Liver (tissue), 9 donors: ENCODE measurements around the gene TP73. TPM values are rescaled to one million over a fixed set of nuclear protein-coding genes. Genes with fewer than 3 reads are reported as not detected.

Experiments
- DNase-seq: peaks from one replicate; pipeline ENCODE4 v3.0.0-alpha.2; 2017; ENCODE audit warnings: low spot score
- H3K27ac ChIP-seq, 2 donors: one replicate each; pipeline ENCODE4 v1.7.0; 2013; ENCODE audit warnings: inconsistent platforms in 2 of 2, low read length in 2 of 2, control low read depth in 1 of 2, low read depth in 1 of 2, mild to moderate bottlenecking in 1 of 2
- H3K27me3 ChIP-seq, 4 donors: one replicate each; pipeline versions ENCODE4 v1.6.1 to v1.7.0; 2013; ENCODE audit warnings: low read length in 3 of 4, inconsistent platforms in 1 of 4, mild to moderate bottlenecking in 1 of 4, moderate library complexity in 1 of 4; ENCODE audit not compliant: control insufficient read depth in 4 of 4, insufficient read depth in 4 of 4
- H3K36me3 ChIP-seq, 4 donors: one replicate each; pipeline versions ENCODE4 v1.6.1 to v1.7.0; 2013; ENCODE audit warnings: low read length in 3 of 4, mild to moderate bottlenecking in 3 of 4, low read depth in 1 of 4, moderate library complexity in 1 of 4; ENCODE audit not compliant: control insufficient read depth in 4 of 4, insufficient read depth in 3 of 4
- H3K4me1 ChIP-seq, 4 donors: one replicate each; pipeline versions ENCODE4 v1.6.1 to v1.7.0; 2013; ENCODE audit warnings: low read length in 3 of 4, mild to moderate bottlenecking in 3 of 4, moderate library complexity in 1 of 4; ENCODE audit not compliant: control insufficient read depth in 4 of 4, insufficient read depth in 4 of 4
- H3K4me3 ChIP-seq, 3 donors: one replicate each; pipeline versions ENCODE4 v1.6.1 to v1.7.0; 2013; ENCODE audit warnings: low read length in 3 of 3, control low read depth in 1 of 3, low read depth in 1 of 3, mild to moderate bottlenecking in 1 of 3
- H3K9ac ChIP-seq, 2 donors: one replicate each; pipeline ENCODE4 v1.7.0; 2013; ENCODE audit warnings: low read length in 2 of 2, mild to moderate bottlenecking in 2 of 2, moderate library complexity in 2 of 2, control low read depth in 1 of 2, low read depth in 1 of 2
- H3K9me3 ChIP-seq, 4 donors: one replicate each; pipeline versions ENCODE4 v1.6.1 to v1.7.0; 2013; ENCODE audit warnings: low read length in 3 of 4; ENCODE audit not compliant: control insufficient read depth in 4 of 4
- EGR1 ChIP-seq, 2 donors: IDR thresholded peaks; 2 replicates each; pipeline ENCODE4 v1.6.1; 2016 to 2018; ENCODE audit warnings: antibody characterized with exemption in 2 of 2, low read depth in 2 of 2
- FOXA1 ChIP-seq: IDR thresholded peaks from 2 replicates; pipeline ENCODE4 v1.6.1; 2016; ENCODE audit warnings: antibody characterized with exemption
- FOXA2 ChIP-seq: IDR thresholded peaks from 2 replicates; pipeline ENCODE4 v1.6.1; 2016; ENCODE audit warnings: antibody characterized with exemption
- GABPA ChIP-seq, 2 donors: IDR thresholded peaks in 1 of 2; conservative IDR thresholded peaks in 1 of 2; 2 replicates each; pipeline ENCODE4 v1.6.1; 2016; ENCODE audit warnings: antibody characterized with exemption in 2 of 2, mild to moderate bottlenecking in 1 of 2, moderate library complexity in 1 of 2
- HNF4A ChIP-seq, 2 donors: conservative IDR thresholded peaks; 2 replicates each; pipeline ENCODE4 v1.6.1; 2016; ENCODE audit warnings: antibody characterized with exemption in 2 of 2, mild to moderate bottlenecking in 2 of 2
- HNF4G ChIP-seq: IDR thresholded peaks from 2 replicates; pipeline ENCODE4 v1.6.1; 2016; ENCODE audit warnings: antibody characterized with exemption
- JUND ChIP-seq, 2 donors: IDR thresholded peaks; 2 replicates each; pipeline ENCODE4 v1.6.1; 2016; ENCODE audit warnings: antibody characterized with exemption in 2 of 2
- NR2F2 ChIP-seq: IDR thresholded peaks from 2 replicates; pipeline ENCODE4 v1.6.1; 2016; ENCODE audit warnings: antibody characterized with exemption
- RAD21 ChIP-seq, 2 donors: IDR thresholded peaks; 2 replicates each; pipeline ENCODE4 v1.6.1; 2016; ENCODE audit warnings: antibody characterized with exemption in 2 of 2, mild to moderate bottlenecking in 2 of 2
- RXRA ChIP-seq, 2 donors: IDR thresholded peaks; 2 replicates each; pipeline ENCODE4 v1.6.1; 2017 to 2018; ENCODE audit warnings: antibody characterized with exemption in 2 of 2, mild to moderate bottlenecking in 1 of 2
- SP1 ChIP-seq: IDR thresholded peaks from 2 replicates; pipeline ENCODE4 v1.6.1; 2018; ENCODE audit warnings: antibody characterized with exemption, mild to moderate bottlenecking
- TAF1 ChIP-seq: conservative IDR thresholded peaks from 2 replicates; pipeline ENCODE4 v1.6.1; 2016; ENCODE audit warnings: antibody characterized with exemption, mild to moderate bottlenecking
- YY1 ChIP-seq: IDR thresholded peaks from 2 replicates; pipeline ENCODE4 v1.6.1; 2016; ENCODE audit warnings: antibody characterized with exemption, mild to moderate bottlenecking
- WGBS: extraction: QIAGEN DNeasy Blood & Tissue Kit; methylation state at CpG from one replicate; pipeline ENCODE4 v1.1.7; 2013; 5-methylcytosine and 5-hydroxymethylcytosine counted together
- polyA plus RNA-seq, 2 donors: library from polyadenylated mRNA; stranded (reverse) in 1 of 2; unstranded in 1 of 2; fragments of 200-250 nt in 1 of 2; fragments of >200 nt in 1 of 2; fragmentation: Nextera tagmentation in 1 of 2; extraction: Ambion mirVana in 1 of 2; gene quantifications; one replicate each; pipeline versions ENCODE4 v1.2.1 to v1.2.3, GENCODE V29; 2013 to 2015
- total RNA-seq, 2 donors: library from RNA; depleted of rRNA; stranded (reverse); fragments of >200 nt; gene quantifications; one replicate each; pipeline ENCODE4 v1.2.3, GENCODE V29; 2014
- TF ChIP-seq, protein P1 (sequence below): IDR thresholded peaks from 2 replicates; pipeline ENCODE4 v1.6.1; 2016; ENCODE audit warnings: antibody characterized with exemption
- TF ChIP-seq, protein P2 (sequence below): fragments of 150-350 bp; IDR thresholded peaks from 2 replicates; pipeline ENCODE4 v1.5.1; 2017; ENCODE audit warnings: improper control_type of control experiment, low read depth, low read length; ENCODE audit not compliant: missing input control
- TF ChIP-seq, protein P3 (sequence below): IDR thresholded peaks from 2 replicates; pipeline ENCODE4 v1.6.1; 2016; ENCODE audit warnings: antibody characterized with exemption, mild to moderate bottlenecking
- TF ChIP-seq, protein P4 (sequence below): IDR thresholded peaks from 2 replicates; pipeline ENCODE4 v1.6.1; 2016; ENCODE audit warnings: antibody characterized with exemption
- donor health status: healthy.
- donor health status: healthy.
- donor health status: healthy.
- donor health status: healthy.
- donor health status: healthy.

TP73 gene
- total and polyA plus RNA-seq, 4 donors, result 0.08 to 0.29 (median 0.18) TPM

DNA sequence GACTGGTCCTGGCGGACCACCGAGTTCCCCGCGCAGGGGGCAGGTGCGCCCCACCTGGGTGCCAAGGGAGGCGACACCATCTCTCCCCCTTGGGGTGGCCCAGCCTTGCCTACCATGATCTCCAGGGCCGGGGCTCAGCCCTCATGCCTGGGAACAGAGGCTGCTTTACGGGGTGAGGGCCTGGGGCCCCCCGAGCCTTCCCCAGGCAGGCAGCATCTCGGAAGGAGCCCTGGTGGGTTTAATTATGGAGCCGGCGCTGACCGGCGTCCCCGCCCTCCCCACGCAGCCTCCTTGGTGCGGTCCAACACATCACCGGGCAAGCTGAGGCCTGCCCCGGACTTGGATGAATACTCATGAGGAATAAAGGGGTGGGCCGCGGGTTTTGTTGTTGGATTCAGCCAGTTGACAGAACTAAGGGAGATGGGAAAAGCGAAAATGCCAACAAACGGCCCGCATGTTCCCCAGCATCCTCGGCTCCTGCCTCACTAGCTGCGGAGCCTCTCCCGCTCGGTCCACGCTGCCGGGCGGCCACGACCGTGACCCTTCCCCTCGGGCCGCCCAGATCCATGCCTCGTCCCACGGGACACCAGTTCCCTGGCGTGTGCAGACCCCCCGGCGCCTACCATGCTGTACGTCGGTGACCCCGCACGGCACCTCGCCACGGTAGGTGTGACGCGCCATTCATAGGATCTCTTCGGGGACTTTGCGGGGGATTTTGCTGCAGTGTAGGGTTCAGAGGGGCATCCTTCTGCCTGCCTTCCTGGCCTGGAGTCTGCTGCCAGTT lies 38.2 kb downstream of the TP73 start:
- Histone ChIP-seq H3K27ac (no peak overlapping the region), H3K4me1 (peaks cover 0 to 2% (median under 1%) of the 10 kb centered on the region in 4 donors), H3K4me3 (no peak overlapping the region), H3K9me3 (no peaks in the 10 kb centered on the region), H3K36me3 (no peaks in the 10 kb centered on the region), H3K9ac (no peak overlapping the region), H3K27me3 (no peaks in the 10 kb centered on the region)
- DNase-seq, result no peak
- 94% methylated on average over 50 of the region's 50 CpGs for WGBS
- no peak for TF ChIP-seq GABPA (IDR thresholded peaks at IDR 0.05 in 1 of 2, conservative IDR thresholded peaks at IDR 0.05 in 1 of 2)
- TF ChIP-seq RXRA (IDR thresholded peaks at IDR 0.05), result no peak
- TF ChIP-seq FOXA2, result no peak
- no peak for TF ChIP-seq YY1
- TF ChIP-seq HNF4G, result no peak
- TF ChIP-seq, protein P1, sequence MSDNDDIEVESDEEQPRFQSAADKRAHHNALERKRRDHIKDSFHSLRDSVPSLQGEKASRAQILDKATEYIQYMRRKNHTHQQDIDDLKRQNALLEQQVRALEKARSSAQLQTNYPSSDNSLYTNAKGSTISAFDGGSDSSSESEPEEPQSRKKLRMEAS, result no peak
- no peak for TF ChIP-seq RAD21 (IDR thresholded peaks at IDR 0.05)
- TF ChIP-seq, protein P2, sequence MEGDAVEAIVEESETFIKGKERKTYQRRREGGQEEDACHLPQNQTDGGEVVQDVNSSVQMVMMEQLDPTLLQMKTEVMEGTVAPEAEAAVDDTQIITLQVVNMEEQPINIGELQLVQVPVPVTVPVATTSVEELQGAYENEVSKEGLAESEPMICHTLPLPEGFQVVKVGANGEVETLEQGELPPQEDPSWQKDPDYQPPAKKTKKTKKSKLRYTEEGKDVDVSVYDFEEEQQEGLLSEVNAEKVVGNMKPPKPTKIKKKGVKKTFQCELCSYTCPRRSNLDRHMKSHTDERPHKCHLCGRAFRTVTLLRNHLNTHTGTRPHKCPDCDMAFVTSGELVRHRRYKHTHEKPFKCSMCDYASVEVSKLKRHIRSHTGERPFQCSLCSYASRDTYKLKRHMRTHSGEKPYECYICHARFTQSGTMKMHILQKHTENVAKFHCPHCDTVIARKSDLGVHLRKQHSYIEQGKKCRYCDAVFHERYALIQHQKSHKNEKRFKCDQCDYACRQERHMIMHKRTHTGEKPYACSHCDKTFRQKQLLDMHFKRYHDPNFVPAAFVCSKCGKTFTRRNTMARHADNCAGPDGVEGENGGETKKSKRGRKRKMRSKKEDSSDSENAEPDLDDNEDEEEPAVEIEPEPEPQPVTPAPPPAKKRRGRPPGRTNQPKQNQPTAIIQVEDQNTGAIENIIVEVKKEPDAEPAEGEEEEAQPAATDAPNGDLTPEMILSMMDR, result no peak
- TF ChIP-seq NR2F2, result no peak
- TF ChIP-seq, protein P3, sequence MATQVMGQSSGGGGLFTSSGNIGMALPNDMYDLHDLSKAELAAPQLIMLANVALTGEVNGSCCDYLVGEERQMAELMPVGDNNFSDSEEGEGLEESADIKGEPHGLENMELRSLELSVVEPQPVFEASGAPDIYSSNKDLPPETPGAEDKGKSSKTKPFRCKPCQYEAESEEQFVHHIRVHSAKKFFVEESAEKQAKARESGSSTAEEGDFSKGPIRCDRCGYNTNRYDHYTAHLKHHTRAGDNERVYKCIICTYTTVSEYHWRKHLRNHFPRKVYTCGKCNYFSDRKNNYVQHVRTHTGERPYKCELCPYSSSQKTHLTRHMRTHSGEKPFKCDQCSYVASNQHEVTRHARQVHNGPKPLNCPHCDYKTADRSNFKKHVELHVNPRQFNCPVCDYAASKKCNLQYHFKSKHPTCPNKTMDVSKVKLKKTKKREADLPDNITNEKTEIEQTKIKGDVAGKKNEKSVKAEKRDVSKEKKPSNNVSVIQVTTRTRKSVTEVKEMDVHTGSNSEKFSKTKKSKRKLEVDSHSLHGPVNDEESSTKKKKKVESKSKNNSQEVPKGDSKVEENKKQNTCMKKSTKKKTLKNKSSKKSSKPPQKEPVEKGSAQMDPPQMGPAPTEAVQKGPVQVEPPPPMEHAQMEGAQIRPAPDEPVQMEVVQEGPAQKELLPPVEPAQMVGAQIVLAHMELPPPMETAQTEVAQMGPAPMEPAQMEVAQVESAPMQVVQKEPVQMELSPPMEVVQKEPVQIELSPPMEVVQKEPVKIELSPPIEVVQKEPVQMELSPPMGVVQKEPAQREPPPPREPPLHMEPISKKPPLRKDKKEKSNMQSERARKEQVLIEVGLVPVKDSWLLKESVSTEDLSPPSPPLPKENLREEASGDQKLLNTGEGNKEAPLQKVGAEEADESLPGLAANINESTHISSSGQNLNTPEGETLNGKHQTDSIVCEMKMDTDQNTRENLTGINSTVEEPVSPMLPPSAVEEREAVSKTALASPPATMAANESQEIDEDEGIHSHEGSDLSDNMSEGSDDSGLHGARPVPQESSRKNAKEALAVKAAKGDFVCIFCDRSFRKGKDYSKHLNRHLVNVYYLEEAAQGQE, result no peak
- no peak for TF ChIP-seq EGR1 (IDR thresholded peaks at IDR 0.05; ENCODE audit: low read depth in 2 of 2)
- TF ChIP-seq JUND (IDR thresholded peaks at IDR 0.05), result no peak
- no peak for TF ChIP-seq TAF1

DNA sequence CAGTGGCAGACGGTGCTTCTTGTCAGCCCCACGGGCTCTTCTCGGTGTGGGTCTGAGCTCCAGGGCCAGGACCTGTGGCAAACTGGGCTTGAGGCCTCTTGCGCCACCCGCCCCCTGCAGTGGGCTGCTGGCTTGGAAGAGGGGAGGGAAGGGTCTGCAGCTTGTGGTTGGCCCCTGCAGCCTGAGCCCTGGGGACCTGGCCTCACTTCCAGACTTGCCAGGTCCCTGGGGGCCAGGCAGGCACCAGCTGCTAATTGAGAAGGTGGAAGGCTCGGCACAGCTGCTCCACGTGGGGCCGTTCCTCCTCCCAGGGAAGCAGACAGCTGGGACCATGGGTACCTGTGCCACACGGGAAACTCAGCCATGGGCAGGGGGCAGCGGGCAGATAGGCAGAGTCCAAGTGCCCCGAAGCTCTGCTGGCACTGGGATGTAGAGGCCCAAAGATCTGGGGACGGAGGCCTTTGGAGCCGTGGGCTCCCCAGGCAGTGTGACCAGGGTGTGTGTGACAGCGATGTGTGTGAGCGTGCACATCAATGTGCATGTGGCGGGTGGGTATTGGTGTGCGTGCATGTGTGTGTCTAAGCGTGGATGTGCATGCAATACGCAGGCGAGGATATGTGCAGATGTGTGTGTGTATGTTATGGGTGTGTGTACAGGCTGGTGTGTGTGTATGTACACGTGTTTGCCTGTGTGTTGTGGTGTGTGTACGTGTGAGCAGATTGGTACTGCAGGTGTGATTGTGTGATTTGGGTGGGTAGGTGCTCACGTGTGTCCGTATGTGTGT lies 39.3 kb downstream of the TP73 start:
- no peak overlapping the region for H3K27ac ChIP-seq
- WGBS, result 90% methylated on average over 24 of the region's 24 CpGs
- no peaks in the 10 kb centered on the region for H3K36me3 ChIP-seq
- peaks cover 0 to 4% (median under 1%) of the 10 kb centered on the region in 4 donors for H3K4me1 ChIP-seq
- H3K27me3 ChIP-seq, result no peaks in the 10 kb centered on the region
- no peak overlapping the region for H3K9ac ChIP-seq
- DNase-seq, result no peak
- no peak overlapping the region for H3K4me3 ChIP-seq
- no peaks in the 10 kb centered on the region for H3K9me3 ChIP-seq
- TF ChIP-seq, protein P2, result no peak
- TF ChIP-seq RXRA (IDR thresholded peaks at IDR 0.05), result no peak
- no peak for TF ChIP-seq TAF1
- TF ChIP-seq NR2F2, result no peak
- no peak for TF ChIP-seq GABPA (IDR thresholded peaks at IDR 0.05 in 1 of 2, conservative IDR thresholded peaks at IDR 0.05 in 1 of 2)
- no peak for TF ChIP-seq JUND (IDR thresholded peaks at IDR 0.05)
- TF ChIP-seq, protein P3, result no peak
- TF ChIP-seq FOXA1, result no peak
- TF ChIP-seq, protein P4, sequence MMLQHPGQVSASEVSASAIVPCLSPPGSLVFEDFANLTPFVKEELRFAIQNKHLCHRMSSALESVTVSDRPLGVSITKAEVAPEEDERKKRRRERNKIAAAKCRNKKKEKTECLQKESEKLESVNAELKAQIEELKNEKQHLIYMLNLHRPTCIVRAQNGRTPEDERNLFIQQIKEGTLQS, result no peak
- no peak for TF ChIP-seq SP1
- TF ChIP-seq, protein P1, result no peak
- TF ChIP-seq YY1, result no peak
- TF ChIP-seq HNF4A (conservative IDR thresholded peaks at IDR 0.05), result no peak
